ENCODE data around the gene PTPRF.

PTPRF gene

GRCh38 chr1:43572084-43572483 is 41.4 kb downstream of the PTPRF start:
- Histone ChIP-seq H3K27me3 (ENCODE audit: insufficient read depth, low read depth, severe bottlenecking) (no peaks in the 10 kb centered on the region), H3K4me3 (ENCODE audit: low read depth, low read length) (no peak overlapping the region), H3K27ac (no peak overlapping the region), H3K36me3 (peaks cover 63% of the 10 kb centered on the region), H3K9me3 (ENCODE audit: severe bottlenecking) (no peaks in the 10 kb centered on the region)
- TF ChIP-seq CTCF (IDR thresholded peaks at IDR 0.05; ENCODE audit: low read depth, low read length): no peak
- DNase-seq: no peak

DNA sequence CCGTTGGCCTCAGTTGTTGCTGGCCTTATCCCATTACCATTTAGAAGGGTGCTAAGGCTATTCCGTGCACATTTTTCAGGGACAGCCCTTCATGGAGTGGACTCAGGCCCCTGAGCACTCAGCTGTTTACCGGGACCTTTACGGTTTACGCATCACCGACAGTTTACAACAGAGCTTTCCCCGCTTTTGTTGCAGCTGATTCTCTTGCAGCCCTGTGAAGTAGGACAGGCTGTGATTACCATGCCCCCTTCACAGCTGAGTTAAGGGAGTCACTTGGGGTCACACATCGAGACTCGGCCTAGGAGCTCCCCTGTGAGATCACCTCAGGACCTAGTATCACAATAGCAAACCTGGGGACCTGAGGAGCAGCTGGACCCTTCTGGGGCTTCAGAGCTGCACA is 41.9 kb downstream of the PTPRF start:
- DNase-seq: no peak
- Histone ChIP-seq H3K27me3 (ENCODE audit: insufficient read depth, low read depth, severe bottlenecking) (no peaks in the 10 kb centered on the region), H3K9me3 (ENCODE audit: severe bottlenecking) (no peaks in the 10 kb centered on the region), H3K4me3 (ENCODE audit: low read depth, low read length) (no peak overlapping the region), H3K27ac (no peak overlapping the region), H3K36me3 (peaks cover 64% of the 10 kb centered on the region)
- TF ChIP-seq CTCF (IDR thresholded peaks at IDR 0.05; ENCODE audit: low read depth, low read length): no peak

- Histone ChIP-seq H3K9me3 (ENCODE audit: severe bottlenecking) (no peaks in the 10 kb centered on the region), H3K27me3 (ENCODE audit: insufficient read depth, low read depth, severe bottlenecking) (no peaks in the 10 kb centered on the region), H3K27ac (no peak overlapping the region), H3K36me3 (peaks cover 67% of the 10 kb centered on the region), H3K4me3 (ENCODE audit: low read depth, low read length) (no peak overlapping the region)
- DNase-seq: no peak
- no peak for TF ChIP-seq CTCF (IDR thresholded peaks at IDR 0.05; ENCODE audit: low read depth, low read length)
Measured at GRCh38 chr1:43573066-43573800, 42.5 kb downstream of the PTPRF start.

GRCh38 chr1:43576521-43576920 is 45.8 kb downstream of the PTPRF start:
- Histone ChIP-seq H3K4me3 (ENCODE audit: low read depth, low read length) (no peak overlapping the region), H3K27ac (no peak overlapping the region), H3K27me3 (ENCODE audit: insufficient read depth, low read depth, severe bottlenecking) (no peaks in the 10 kb centered on the region), H3K9me3 (ENCODE audit: severe bottlenecking) (no peaks in the 10 kb centered on the region), H3K36me3 (peaks cover 78% of the 10 kb centered on the region)
- no peak for TF ChIP-seq CTCF (IDR thresholded peaks at IDR 0.05; ENCODE audit: low read depth, low read length)
- no peak for DNase-seq

- no peak for TF ChIP-seq CTCF (IDR thresholded peaks at IDR 0.05; ENCODE audit: low read depth, low read length)
- no peak overlapping the region for H3K27ac ChIP-seq
- H3K9me3 ChIP-seq (ENCODE audit: severe bottlenecking): no peaks in the 10 kb centered on the region
- H3K27me3 ChIP-seq (ENCODE audit: insufficient read depth, low read depth, severe bottlenecking): no peaks in the 10 kb centered on the region
- peaks cover 78% of the 10 kb centered on the region for H3K36me3 ChIP-seq
- DNase-seq: no peak
- H3K4me3 ChIP-seq (ENCODE audit: low read depth, low read length): no peak overlapping the region
Measured at GRCh38 chr1:43577655-43578542, 47.2 kb downstream of the PTPRF start.

Measured in WERI-Rb-1 (cell line).